Thoracic aorta (tissue), 2 donors: ENCODE data around the gene SETBP1. TPM values are rescaled to one million over a fixed set of nuclear protein-coding genes. Genes with fewer than 3 reads are reported as not detected.
"Not testable (repeated sequence)": the region's sequence is repeated elsewhere in the genome, so short reads cannot be mapped to it uniquely, and the experiment has no call there.

Experiments
- ATAC-seq: fragments of 150-250 bp; one replicate; pipeline ENCODE4 v1.8.0; 2017; ENCODE audit warnings: low read depth; ENCODE audit not compliant: insufficient number of reproducible peaks, low FRiP score
- DNase-seq: peaks from one replicate; pipeline ENCODE4 v3.0.0-alpha.2; 2020; ENCODE audit warnings: low spot score
- H3K27ac ChIP-seq, 2 donors: fragments of 200-600 bp; sonication (generic); 1 replicate in 1 of 2; 2 replicates in 1 of 2; pipeline ENCODE4 v1.5.1; 2016; ENCODE audit warnings: mild to moderate bottlenecking in 2 of 2, moderate library complexity in 2 of 2
- H3K27me3 ChIP-seq: fragments of 200-600 bp; sonication (generic); replicated peaks from 2 replicates; pipeline ENCODE4 v1.6.0; 2016; ENCODE audit warnings: mild to moderate bottlenecking; ENCODE audit not compliant: insufficient read depth
- H3K36me3 ChIP-seq: fragments of 200-600 bp; sonication (generic); one replicate; pipeline ENCODE4 v1.5.1; 2016
- H3K4me1 ChIP-seq, 2 donors: fragments of 200-600 bp; sonication (generic); 1 replicate in 1 of 2; 2 replicates in 1 of 2; pipeline versions ENCODE4 v1.5.1 to v1.6.0; 2016; ENCODE audit warnings: low read depth in 2 of 2, mild to moderate bottlenecking in 1 of 2; ENCODE audit not compliant: control insufficient read depth in 1 of 2
- H3K4me3 ChIP-seq: fragments of 200-600 bp; sonication (generic); 2 replicates; pipeline ENCODE4 v1.5.1; 2016; ENCODE audit warnings: mild to moderate bottlenecking
- H3K9me3 ChIP-seq: fragments of 200-600 bp; sonication (generic); 2 replicates; pipeline ENCODE4 v1.5.1; 2016
- total RNA-seq, 2 donors: library from RNA; depleted of rRNA; stranded (reverse); fragments of >200 nt; gene quantifications; one replicate each; pipeline versions ENCODE4 v1.1.0 to v1.2.3, GENCODE V29; 2016
- TF ChIP-seq, protein P1 (sequence below): fragments of 200-600 bp; sonication (generic); IDR thresholded peaks from one replicate; pipeline ENCODE4 v1.5.1; 2019; ENCODE audit warnings: antibody characterized with exemption

SETBP1 gene
- total RNA-seq, 2 donors from 2014 or later, result 39.3 to 50.2 TPM

DNA sequence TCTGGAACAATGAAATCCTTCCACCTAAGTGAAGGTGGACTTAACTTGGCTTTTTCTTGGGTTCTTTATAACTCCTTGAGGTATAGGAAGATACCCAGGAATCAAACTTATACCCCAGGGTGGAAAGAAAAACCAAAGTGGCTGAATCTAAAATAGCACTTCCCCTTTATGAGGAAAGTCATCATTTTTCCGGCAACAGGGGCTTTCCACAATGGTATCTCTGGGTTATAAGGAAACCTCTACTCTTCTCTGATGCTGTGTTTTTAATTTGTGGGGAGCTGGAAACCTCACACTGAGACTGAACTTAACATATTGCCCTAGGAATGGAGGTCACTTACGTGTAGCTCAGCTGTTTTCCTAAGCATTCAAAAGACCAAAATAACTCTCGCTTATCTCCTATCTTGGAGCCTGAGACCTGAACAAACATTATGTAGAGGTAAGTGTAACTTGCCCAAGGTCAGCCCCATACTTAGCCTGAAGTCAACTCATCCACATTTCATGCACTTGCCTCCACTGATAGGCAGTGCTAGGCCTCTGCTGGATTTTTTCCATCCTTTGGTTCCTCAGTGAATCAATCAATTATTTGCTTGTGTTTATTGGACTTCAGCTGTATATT, 117.9 kb downstream of the SETBP1 start:
- TF ChIP-seq, protein P1, sequence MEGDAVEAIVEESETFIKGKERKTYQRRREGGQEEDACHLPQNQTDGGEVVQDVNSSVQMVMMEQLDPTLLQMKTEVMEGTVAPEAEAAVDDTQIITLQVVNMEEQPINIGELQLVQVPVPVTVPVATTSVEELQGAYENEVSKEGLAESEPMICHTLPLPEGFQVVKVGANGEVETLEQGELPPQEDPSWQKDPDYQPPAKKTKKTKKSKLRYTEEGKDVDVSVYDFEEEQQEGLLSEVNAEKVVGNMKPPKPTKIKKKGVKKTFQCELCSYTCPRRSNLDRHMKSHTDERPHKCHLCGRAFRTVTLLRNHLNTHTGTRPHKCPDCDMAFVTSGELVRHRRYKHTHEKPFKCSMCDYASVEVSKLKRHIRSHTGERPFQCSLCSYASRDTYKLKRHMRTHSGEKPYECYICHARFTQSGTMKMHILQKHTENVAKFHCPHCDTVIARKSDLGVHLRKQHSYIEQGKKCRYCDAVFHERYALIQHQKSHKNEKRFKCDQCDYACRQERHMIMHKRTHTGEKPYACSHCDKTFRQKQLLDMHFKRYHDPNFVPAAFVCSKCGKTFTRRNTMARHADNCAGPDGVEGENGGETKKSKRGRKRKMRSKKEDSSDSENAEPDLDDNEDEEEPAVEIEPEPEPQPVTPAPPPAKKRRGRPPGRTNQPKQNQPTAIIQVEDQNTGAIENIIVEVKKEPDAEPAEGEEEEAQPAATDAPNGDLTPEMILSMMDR, result no peak
- ATAC-seq (no peak), DNase-seq (no peak)
- no peaks in the 10 kb centered on the region for H3K27me3 ChIP-seq
- H3K27ac ChIP-seq, result no peak overlapping the region
- H3K4me1 ChIP-seq, result peaks cover 10 to 37% of the 10 kb centered on the region in 2 donors
- H3K9me3 ChIP-seq, result no peaks in the 10 kb centered on the region
- no peaks in the 10 kb centered on the region for H3K36me3 ChIP-seq
- no peak overlapping the region for H3K4me3 ChIP-seq

DNA sequence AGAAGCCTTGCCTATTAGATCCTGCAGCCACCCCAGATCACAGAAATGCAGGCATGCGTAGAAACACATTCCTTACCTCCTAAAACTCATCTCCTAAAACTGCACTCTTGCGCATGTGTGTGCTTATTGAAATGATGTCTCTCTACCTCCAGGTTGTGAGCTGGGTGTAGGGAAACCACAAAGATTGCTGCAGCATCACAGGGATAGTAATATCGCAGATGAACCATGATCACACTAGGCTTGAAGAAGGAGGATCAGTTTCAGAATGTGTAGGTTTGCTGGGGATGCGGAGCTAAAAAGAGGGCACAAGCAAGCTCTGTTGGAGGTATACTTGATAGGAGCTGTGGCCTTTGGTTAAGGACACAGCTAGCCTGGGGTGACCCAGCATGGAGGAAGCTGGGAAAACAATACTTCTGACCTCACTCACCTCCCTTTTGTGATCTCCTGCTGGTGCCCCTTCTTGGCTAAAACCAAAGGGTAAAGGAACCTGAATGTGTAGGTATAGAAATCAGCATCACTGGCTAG, 118.8 kb downstream of the SETBP1 start:
- no peak overlapping the region for H3K4me3 ChIP-seq
- no peaks in the 10 kb centered on the region for H3K36me3 ChIP-seq
- H3K27ac ChIP-seq, result no peak overlapping the region
- H3K9me3 ChIP-seq, result no peaks in the 10 kb centered on the region
- peaks cover 15 to 44% of the 10 kb centered on the region in 2 donors for H3K4me1 ChIP-seq
- ATAC-seq (no peak), DNase-seq (no peak)
- TF ChIP-seq, protein P1, result no peak
- H3K27me3 ChIP-seq, result no peaks in the 10 kb centered on the region

DNA sequence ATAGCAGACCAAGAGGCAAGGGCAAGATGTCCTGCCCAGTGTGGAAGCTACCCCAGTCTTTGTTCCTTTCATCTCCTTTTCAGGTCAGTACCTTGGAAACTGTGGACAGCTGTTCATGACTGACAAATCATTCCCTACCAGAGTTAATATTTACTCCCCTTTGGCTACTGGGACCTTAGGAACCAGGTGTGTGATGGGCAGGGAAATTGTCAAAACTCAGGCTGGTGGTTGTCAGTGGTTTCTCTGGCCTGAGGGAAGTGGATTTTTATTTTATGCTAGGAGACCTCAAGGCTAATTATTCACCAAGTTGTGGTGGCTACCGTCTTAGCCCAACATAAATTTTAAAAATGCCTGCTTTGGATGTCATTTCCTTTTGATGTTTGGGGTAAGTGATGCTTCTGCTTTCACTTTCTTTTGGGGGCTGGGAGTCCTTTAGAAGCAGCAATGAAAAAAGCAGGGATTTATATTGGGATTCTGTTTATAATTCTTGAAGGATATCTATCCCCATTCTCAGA, 119.3 kb downstream of the SETBP1 start:
- Histone ChIP-seq H3K4me1 (peaks cover 17 to 49% of the 10 kb centered on the region in 2 donors), H3K9me3 (no peaks in the 10 kb centered on the region), H3K27ac (no peak overlapping the region), H3K36me3 (no peaks in the 10 kb centered on the region), H3K27me3 (no peaks in the 10 kb centered on the region), H3K4me3 (no peak overlapping the region)
- TF ChIP-seq, protein P1, result no peak
- DNase-seq (no peak), ATAC-seq (no peak)

DNA sequence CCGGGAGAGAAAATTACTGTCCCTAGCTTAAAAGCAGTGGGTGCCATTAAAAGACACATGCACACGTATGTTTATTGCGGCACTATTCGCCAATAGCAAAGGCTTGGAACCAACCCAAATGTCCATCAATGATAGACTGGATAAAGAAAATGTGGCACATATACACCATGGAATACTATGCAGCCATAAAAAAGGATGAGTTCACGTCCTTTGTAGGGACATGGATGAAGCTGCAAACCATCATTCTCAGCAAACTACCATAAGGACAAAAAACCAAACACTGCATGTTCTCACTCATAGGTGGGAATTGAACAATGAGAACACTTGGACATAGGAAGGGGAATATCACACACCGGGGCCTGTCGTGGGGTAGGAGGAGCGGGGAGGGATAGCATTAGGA, 120.1 kb downstream of the SETBP1 start:
- H3K4me1 ChIP-seq, result peaks cover 17 to 56% of the 10 kb centered on the region in 2 donors

DNA sequence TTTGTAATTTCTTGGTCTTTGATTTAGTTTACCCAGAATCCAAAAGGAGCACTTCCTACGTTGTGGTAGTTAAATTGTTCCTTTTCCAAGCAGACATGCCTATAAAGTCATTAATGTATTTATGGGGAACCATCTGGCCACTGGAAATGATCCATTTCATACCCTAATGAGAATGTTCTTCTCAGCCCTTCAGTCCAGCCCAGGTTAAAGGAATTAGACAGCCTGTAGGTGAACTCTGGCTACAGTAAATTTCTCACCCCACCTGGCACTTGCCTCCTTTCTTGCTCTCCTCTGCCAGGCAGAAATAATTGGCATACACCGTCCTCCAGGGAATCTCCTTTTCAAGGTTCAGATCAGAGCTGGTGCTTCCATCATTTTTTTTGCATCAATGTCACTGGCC, 121.1 kb downstream of the SETBP1 start:
- Histone ChIP-seq H3K27ac (peak overlapping the region; percentile 90 to 91), H3K27me3 (no peaks in the 10 kb centered on the region), H3K4me3 (no peak overlapping the region), H3K4me1 (peaks cover 17 to 66% of the 10 kb centered on the region in 2 donors), H3K36me3 (no peaks in the 10 kb centered on the region), H3K9me3 (no peaks in the 10 kb centered on the region)
- DNase-seq (no peak), ATAC-seq (no peak)
- TF ChIP-seq, protein P1, result no peak

More for the DNA sequence above, 120.1 kb downstream of the SETBP1 start:
- not testable (repeated sequence) for H3K9me3 ChIP-seq, H3K27ac ChIP-seq, ATAC-seq, H3K36me3 ChIP-seq, H3K4me3 ChIP-seq, H3K27me3 ChIP-seq, DNase-seq
